Glutamatergic neuron (in vitro differentiated cells): ENCODE measurements around the gene COX10. TPM values are rescaled to one million over a fixed set of nuclear protein-coding genes. Genes with fewer than 3 reads are reported as not detected.

Experiments used
- DNase-seq: peaks from one replicate; pipeline ENCODE4 v3.0.0; 2022
- H3K27ac Mint-ChIP-seq: one replicate; pipeline ENCODE4 v1.8.0; 2020; ENCODE audit warnings: mild to moderate bottlenecking, mixed read lengths, inconsistent platforms; ENCODE audit not compliant: unreplicated experiment
- H3K27me3 Mint-ChIP-seq: one replicate; pipeline ENCODE4 v1.8.0; 2020; ENCODE audit warnings: mild to moderate bottlenecking, moderate library complexity, mixed read lengths, inconsistent platforms; ENCODE audit not compliant: unreplicated experiment
- H3K36me3 Mint-ChIP-seq: one replicate; pipeline ENCODE4 v1.8.0; 2020; ENCODE audit warnings: mild to moderate bottlenecking, mixed read lengths, inconsistent platforms; ENCODE audit not compliant: unreplicated experiment
- H3K4me1 Mint-ChIP-seq: one replicate; pipeline ENCODE4 v1.8.0; 2020; ENCODE audit warnings: mild to moderate bottlenecking, low read depth, mixed read lengths, inconsistent platforms; ENCODE audit not compliant: unreplicated experiment
- H3K4me3 Mint-ChIP-seq: one replicate; pipeline ENCODE4 v1.8.0; 2020; ENCODE audit warnings: mild to moderate bottlenecking, mixed read lengths, inconsistent platforms; ENCODE audit not compliant: unreplicated experiment
- H3K9me3 Mint-ChIP-seq: one replicate; pipeline ENCODE4 v1.8.0; 2020; ENCODE audit warnings: mild to moderate bottlenecking, moderate library complexity, mixed read lengths, inconsistent platforms; ENCODE audit not compliant: unreplicated experiment
- CTCF ChIP-seq: fragments of 200-600 bp; sonication (generic); IDR thresholded peaks from one replicate; pipeline ENCODE4 v1.5.0; 2021; ENCODE audit not compliant: partially characterized antibody, unreplicated experiment
- total RNA-seq: library from RNA; stranded (reverse); fragmentation: NEBNext Ultra II Directional; extraction: Animal tissue kit (Norgen Biotek cat#: 25700); gene quantifications from one replicate; pipeline ENCODE4 v1.2.1, GENCODE V29; 2021; ENCODE audit not compliant: unreplicated experiment

COX10 gene
- total RNA-seq, 1 donor from 2014 or later: 18.7 TPM

DNA sequence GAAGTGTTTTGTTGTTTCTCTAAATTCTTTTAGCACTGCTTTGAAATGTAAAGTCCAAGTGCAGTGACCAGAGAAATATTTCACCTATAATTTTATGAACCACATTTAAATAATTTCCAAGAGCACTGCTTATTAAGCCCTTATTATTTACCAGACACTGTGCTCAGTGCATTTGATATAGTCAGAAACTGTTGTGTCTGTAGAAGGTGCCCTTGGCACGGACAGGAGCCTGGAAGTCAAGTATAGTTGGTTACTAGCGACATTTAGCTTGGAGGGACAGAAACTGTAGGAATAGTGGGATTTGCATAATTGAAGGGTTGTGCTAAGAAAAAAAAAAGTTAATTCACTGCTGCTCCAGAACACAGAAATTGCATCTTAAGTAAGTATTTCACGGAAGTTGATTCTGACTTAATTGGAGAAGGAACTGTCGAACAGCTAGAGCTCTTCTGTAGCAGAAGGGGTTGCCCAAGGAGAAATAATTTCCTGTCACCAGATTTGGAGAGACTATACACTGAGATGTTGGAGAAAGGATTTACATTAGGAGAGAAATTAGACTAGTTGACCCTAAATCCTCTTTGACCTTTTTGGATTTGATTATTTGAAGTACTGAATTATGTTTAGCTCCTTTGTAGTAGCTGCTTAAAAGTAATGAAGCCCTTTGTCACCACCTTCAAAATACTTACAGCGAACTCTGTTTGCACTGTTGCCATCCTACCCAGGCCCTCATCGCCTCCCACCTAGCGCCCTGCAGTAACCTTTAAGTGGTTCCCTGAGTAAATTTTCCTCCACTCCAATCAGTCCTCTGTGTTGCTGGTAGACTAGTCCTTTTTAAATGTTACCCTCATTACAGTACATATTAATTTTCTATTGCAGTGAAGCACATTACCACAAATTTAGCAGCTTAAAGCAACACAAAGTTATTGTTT is 25.6 kb downstream of the COX10 start:
- Mint-ChIP-seq H3K4me3 (no peak overlapping the region), H3K4me1 (peaks cover 9% of the 10 kb centered on the region), H3K36me3 (no peaks in the 10 kb centered on the region), H3K27me3 (no peaks in the 10 kb centered on the region), H3K27ac (no peak overlapping the region), H3K9me3 (no peaks in the 10 kb centered on the region)
- DNase-seq: no peak
- no peak for TF ChIP-seq CTCF

- no peak overlapping the region for H3K4me3 Mint-ChIP-seq
- peaks cover 9% of the 10 kb centered on the region for H3K4me1 Mint-ChIP-seq
- H3K9me3 Mint-ChIP-seq: no peaks in the 10 kb centered on the region
- no peak overlapping the region for H3K27ac Mint-ChIP-seq
- DNase-seq: no peak
- TF ChIP-seq CTCF: no peak
- no peaks in the 10 kb centered on the region for H3K27me3 Mint-ChIP-seq
- H3K36me3 Mint-ChIP-seq: no peaks in the 10 kb centered on the region
Measured at GRCh38 chr17:14095631-14096030, 26.3 kb downstream of the COX10 start.

DNA sequence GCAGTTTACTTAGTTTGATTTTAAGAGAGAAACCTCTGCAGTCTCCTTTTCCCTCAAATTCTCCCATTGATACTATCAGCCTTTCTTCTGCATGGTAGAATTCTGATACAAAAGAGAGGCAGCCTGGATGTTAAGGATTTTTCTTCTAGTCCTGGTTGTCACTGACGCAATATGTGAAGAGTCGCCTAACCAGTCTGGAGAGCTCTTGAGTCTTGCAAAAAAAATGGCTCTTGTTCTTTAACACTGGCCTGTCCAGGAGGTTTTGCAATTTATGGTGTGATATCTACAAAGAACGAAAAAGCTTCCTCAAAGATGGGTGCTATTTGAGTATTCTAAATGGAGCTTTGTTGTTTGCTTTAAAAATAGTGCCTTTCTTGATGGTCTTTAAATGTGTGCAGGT is 28.9 kb downstream of the COX10 start:
- DNase-seq: no peak

DNA sequence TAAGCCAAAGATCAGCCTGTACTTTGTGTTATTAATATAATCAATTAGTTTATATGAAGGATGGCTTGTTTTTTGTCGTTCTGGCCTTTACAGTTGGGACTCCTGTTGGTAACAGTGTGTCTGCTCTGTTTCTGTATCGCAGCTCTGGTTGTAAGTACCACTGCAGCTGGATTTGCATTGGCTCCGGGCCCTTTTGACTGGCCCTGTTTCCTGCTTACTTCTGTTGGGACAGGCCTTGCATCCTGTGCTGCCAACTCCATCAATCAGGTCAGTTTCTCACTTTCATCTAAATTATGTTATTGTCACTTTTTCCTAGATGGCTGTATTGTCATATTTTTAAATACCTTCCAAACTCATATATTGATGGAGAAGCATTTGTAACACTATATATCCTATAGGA is 32.7 kb downstream of the COX10 start:
- H3K4me1 Mint-ChIP-seq: peaks cover 6% of the 10 kb centered on the region
- no peak overlapping the region for H3K27ac Mint-ChIP-seq
- no peak overlapping the region for H3K4me3 Mint-ChIP-seq
- H3K36me3 Mint-ChIP-seq: no peaks in the 10 kb centered on the region
- no peaks in the 10 kb centered on the region for H3K9me3 Mint-ChIP-seq
- no peak for TF ChIP-seq CTCF
- H3K27me3 Mint-ChIP-seq: no peaks in the 10 kb centered on the region
- no peak for DNase-seq

More for the DNA sequence above, 28.9 kb downstream of the COX10 start:
- H3K36me3 Mint-ChIP-seq: no peaks in the 10 kb centered on the region
- TF ChIP-seq CTCF: no peak
- no peak overlapping the region for H3K27ac Mint-ChIP-seq
- no peaks in the 10 kb centered on the region for H3K9me3 Mint-ChIP-seq
- no peaks in the 10 kb centered on the region for H3K27me3 Mint-ChIP-seq
- no peak overlapping the region for H3K4me3 Mint-ChIP-seq
- H3K4me1 Mint-ChIP-seq: peaks cover 5% of the 10 kb centered on the region

GRCh38 chr17:14103836-14104235 is 34.5 kb downstream of the COX10 start:
- TF ChIP-seq CTCF: no peak

More at GRCh38 chr17:14103836-14104235, 34.5 kb downstream of the COX10 start:
- Mint-ChIP-seq H3K9me3 (no peaks in the 10 kb centered on the region), H3K4me3 (no peak overlapping the region), H3K4me1 (peaks cover 13% of the 10 kb centered on the region), H3K36me3 (no peaks in the 10 kb centered on the region), H3K27me3 (no peaks in the 10 kb centered on the region), H3K27ac (no peak overlapping the region)
- no peak for DNase-seq
